ENCODE measurements around the gene MTOR. TPM values are rescaled to one million over a fixed set of nuclear protein-coding genes. Genes with fewer than 3 reads are reported as not detected.

MTOR gene
- total RNA-seq, 4 donors from 2014 or later = 32.9 to 43.7 (median 39.3) TPM

DNA sequence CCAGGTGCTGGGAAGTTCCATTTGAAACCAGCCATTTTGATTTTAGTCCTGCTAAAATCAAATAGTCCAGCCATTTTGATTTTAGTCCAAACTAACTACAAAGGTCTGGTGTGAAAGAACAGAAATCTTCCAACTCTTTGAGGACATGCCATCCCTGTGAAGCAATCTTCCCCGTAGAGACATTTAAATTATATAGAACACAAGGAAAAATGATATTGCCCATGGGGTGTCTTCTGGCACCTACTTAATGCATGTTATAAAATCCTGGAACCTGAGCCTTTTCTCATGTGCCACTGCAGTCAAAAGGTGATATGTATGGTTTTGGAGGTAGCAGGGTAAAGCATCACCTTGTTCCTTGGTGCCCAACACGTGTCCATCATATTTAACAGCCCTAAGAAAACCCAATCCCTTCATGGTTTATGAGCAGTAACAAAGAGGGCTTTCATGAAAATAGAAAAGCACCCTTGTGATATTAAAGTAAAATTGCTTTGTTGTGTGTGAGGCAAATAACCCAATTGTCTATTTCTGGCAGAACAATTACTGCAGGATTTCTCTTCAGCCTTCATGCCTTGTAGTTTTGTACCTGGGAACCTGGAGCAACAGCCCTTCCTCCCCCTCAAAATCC lies 46.9 kb downstream of the MTOR start:
- DNase-seq (ENCODE audit: low spot score in 2 of 2) = no peak
- H3K36me3 ChIP-seq = peaks cover 93% of the 10 kb centered on the region
- TF ChIP-seq CTCF (IDR thresholded peaks at IDR 0.05) (no peak), EP300 (IDR thresholded peaks at IDR 0.05) (no peak), POLR2A (IDR thresholded peaks at IDR 0.05) (no peak), POLR2AphosphoS5 (IDR thresholded peaks at IDR 0.05) (no peak)

DNA sequence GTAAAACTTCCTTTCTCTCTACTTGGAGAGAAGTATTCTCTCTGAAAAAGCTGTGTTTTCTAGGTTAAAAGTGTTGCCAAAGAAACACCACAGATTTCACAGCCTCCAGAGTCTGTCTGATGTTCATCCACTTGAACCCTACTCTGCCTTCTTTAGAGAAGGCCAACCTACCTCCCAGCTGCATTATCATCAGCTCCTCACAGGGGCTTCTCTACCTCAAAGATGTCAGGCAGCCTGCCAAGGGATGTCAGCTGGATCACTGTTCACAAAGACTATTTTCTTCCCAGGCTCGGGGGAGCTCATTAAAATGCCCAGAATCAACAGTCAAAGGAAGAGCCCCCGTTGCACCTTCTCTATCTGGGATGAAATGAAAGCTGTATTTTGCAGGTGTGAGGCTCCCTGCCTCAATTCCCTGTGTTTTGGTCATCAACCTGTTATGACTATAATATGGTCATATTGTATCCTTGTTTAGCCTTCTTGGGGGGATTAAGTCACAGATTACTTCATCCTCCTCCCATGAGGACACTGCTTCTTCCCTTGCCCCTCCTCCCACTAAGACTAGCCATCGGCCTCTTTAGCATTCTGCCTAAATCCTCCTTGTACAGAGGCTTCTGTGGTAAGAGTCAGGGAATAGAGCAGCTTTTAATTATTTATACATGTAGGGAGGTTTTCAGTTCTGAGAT lies 47.5 kb downstream of the MTOR start:
- Histone ChIP-seq H3K27ac (no peak overlapping the region), H3K4me3 (no peak overlapping the region), H3K9me3 (no peaks in the 10 kb centered on the region), H3K36me3 (peaks cover 96% of the 10 kb centered on the region), H3K27me3 (no peaks in the 10 kb centered on the region), H3K4me1 (no peaks in the 10 kb centered on the region)
- TF ChIP-seq CTCF (IDR thresholded peaks at IDR 0.05) (no peak), EP300 (IDR thresholded peaks at IDR 0.05) (no peak), POLR2A (IDR thresholded peaks at IDR 0.05) (no peak), POLR2AphosphoS5 (IDR thresholded peaks at IDR 0.05) (no peak)
- WGBS = 82% methylated on average over 3 of the region's 3 CpGs
- no peak for DNase-seq (ENCODE audit: low spot score in 2 of 2)

More for the DNA sequence above, 46.9 kb downstream of the MTOR start:
- H3K4me1 ChIP-seq = no peaks in the 10 kb centered on the region
- H3K27me3 ChIP-seq = no peaks in the 10 kb centered on the region
- no peaks in the 10 kb centered on the region for H3K9me3 ChIP-seq
- no peak overlapping the region for H3K4me3 ChIP-seq
- 82% methylated on average over 2 of the region's 2 CpGs for WGBS
- H3K27ac ChIP-seq = no peak overlapping the region

- Histone ChIP-seq H3K36me3 (peaks cover 97% of the 10 kb centered on the region), H3K4me1 (peaks cover 4% of the 10 kb centered on the region), H3K9me3 (no peaks in the 10 kb centered on the region), H3K4me3 (no peak overlapping the region), H3K27ac (no peak overlapping the region), H3K27me3 (no peaks in the 10 kb centered on the region)
- TF ChIP-seq POLR2AphosphoS5 (IDR thresholded peaks at IDR 0.05) (no peak), POLR2A (IDR thresholded peaks at IDR 0.05) (no peak), CTCF (IDR thresholded peaks at IDR 0.05) (no peak), EP300 (IDR thresholded peaks at IDR 0.05) (no peak)
- WGBS = 93% methylated on average over 12 of the region's 12 CpGs
- no peak for DNase-seq (ENCODE audit: low spot score in 2 of 2)
Measured at GRCh38 chr1:11211925-11212587, 50.3 kb downstream of the MTOR start.

GRCh38 chr1:11211461-11211860 lies 50.9 kb downstream of the MTOR start:
- Histone ChIP-seq H3K4me1 (peaks cover 4% of the 10 kb centered on the region), H3K27me3 (no peaks in the 10 kb centered on the region), H3K9me3 (no peaks in the 10 kb centered on the region), H3K27ac (no peak overlapping the region), H3K36me3 (peaks cover 97% of the 10 kb centered on the region), H3K4me3 (no peak overlapping the region)
- 98% methylated on average over 4 of the region's 4 CpGs for WGBS
- no peak for DNase-seq (ENCODE audit: low spot score in 2 of 2)
- no peak for TF ChIP-seq CTCF (IDR thresholded peaks at IDR 0.05)
- no peak for TF ChIP-seq EP300 (IDR thresholded peaks at IDR 0.05)
- no peak for TF ChIP-seq POLR2A (IDR thresholded peaks at IDR 0.05)
- TF ChIP-seq POLR2AphosphoS5 (IDR thresholded peaks at IDR 0.05) = no peak

Measured in suprapubic skin (tissue), 4 donors.